Left cardiac atrium (tissue), 4 donors: ENCODE results near the gene NTRK2. TPM values are rescaled to one million over a fixed set of nuclear protein-coding genes. Genes with fewer than 3 reads are reported as not detected.
"Not testable (repeated sequence)": the region's sequence is repeated elsewhere in the genome, so short reads cannot be mapped to it uniquely, and the experiment has no call there.

ENCODE experiments used
- ATAC-seq, 2 donors: fragments of 200-7000 bp; cut with Tn5 transposase; one replicate each; pipeline ENCODE4 v1.9.1; 2020; ENCODE audit warnings: mild to moderate bottlenecking in 2 of 2, moderate library complexity in 2 of 2
- DNase-seq: peaks from one replicate; pipeline ENCODE4 v3.0.0-alpha.2; 2020
- intact Hi-C, 2 donors: fragments of 100-400 bp; cut with DNase I; formaldehyde crosslinking; loops; one replicate each; pipeline versions ENCODE4 v1.14.1 to v1.15.1; 2022 to 2023
- total RNA-seq, 2 donors: library from RNA; stranded (reverse); fragmentation: NEBNext Ultra II Directional; extraction: Animal tissue kit (Norgen Biotek cat#: 25700); gene quantifications; one replicate each; pipeline ENCODE4 v1.2.1, GENCODE V29; 2021
- donor health status: DM: no; HTN: yes; CAD: no.
- donor health status: DM: no; HTN: yes; CAD: no; lungs with severe emphysema.
- donor health status: DM: yes; HTN: yes; CAD: no.
- donor health status: Dilated cardiomyopathy.

The NTRK2 gene
- total RNA-seq, 2 donors from 2014 or later: 20.6 to 38.2 TPM

DNA sequence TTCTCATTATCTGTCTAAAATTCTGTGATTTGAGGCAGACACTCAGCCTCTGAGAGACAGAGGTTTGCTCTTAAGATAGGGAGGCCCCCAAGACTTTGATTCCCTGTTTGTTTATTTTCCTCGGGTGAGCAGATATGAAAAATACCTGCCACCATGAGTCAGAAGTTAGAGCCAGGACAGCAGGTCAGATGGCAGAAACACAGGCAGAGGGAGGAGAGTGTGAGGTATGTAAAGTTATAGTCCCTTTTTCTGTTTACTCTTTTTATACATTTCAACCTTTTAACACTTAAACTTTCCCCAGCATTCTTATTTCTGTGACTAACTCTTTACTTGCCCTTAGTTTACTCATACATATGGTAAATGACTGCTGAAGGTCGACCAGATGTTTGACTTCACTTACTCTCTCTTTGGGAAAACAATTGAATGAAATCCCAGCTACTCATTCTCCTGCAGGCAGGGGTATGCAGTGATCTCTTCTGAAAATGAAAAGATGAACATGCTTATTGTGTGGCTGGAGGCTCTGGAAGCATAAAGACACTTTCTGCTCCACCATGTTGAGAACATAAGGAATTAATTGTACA lies 383.8 kb downstream of the NTRK2 start:
- no peak for ATAC-seq
- intact Hi-C loops: no loop called here
- no peak for DNase-seq

DNA sequence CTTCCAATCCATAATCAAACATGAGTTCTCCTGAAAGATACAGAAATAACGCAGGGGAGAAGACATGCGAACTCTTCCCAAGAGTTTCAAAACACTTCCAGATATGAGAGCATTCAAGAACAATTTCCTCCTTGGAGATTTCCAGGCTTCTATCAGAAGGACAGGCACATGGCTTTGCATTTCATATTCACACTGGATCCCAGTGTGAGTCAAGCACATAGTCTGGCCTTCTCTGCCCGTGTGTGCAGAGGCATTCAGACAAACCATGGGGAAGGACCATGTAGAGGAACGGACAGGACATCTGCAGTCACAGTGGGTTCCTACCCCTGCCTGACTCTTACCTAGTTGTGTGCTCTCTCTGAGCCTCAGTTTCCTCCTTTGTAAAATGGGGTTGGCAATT lies 384.5 kb downstream of the NTRK2 start:
- DNase-seq (no peak), ATAC-seq (no peak)
- intact Hi-C loops: no loop called here

- intact Hi-C loops: no loop called here
- DNase-seq (no peak), ATAC-seq (no peak)
Measured at GRCh38 chr9:85055506-85056202, 386.1 kb downstream of the NTRK2 start.

- DNase-seq: no peak
- ATAC-seq: no peak
- intact Hi-C loops: no loop called here
Measured at GRCh38 chr9:85056203-85056572, 386.7 kb downstream of the NTRK2 start.

DNA sequence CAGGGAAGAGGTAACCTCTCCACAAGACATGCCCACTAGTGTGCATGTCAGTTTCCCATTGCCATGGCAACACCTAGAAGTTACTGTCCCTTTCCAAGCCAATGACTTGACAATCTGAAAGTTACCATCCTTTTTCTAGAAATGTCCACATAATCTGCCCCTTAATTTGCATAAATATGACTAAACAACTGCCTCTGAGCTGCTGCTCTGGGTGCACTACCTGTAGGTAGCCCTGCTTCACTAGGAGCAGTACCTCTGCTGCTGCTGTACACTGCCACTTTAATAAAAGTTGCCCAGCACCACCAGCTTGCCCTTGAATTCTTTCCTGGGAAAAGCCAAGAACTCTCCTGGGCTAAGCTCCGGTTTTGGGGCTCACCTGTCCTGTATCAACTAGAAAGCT lies 392.4 kb downstream of the NTRK2 start:
- DNase-seq (no peak), ATAC-seq (no peak)
- intact Hi-C loops: no loop called here

- intact Hi-C loops: no loop called here
- ATAC-seq (no peak), DNase-seq (no peak)
Measured at GRCh38 chr9:85062385-85063022, 393.0 kb downstream of the NTRK2 start.

- intact Hi-C loops: no loop called here
- ATAC-seq (no peak), DNase-seq (no peak)
Measured at GRCh38 chr9:85064811-85065371, 395.4 kb downstream of the NTRK2 start.

GRCh38 chr9:85067792-85068191 lies 398.3 kb downstream of the NTRK2 start:
- intact Hi-C loops: no loop called here
- ATAC-seq (no peak), DNase-seq (no peak)

GRCh38 chr9:85069421-85069820 lies 399.9 kb downstream of the NTRK2 start:
- DNase-seq, intact Hi-C loops: not testable (repeated sequence)
- ATAC-seq: peak in 1 of 2 donors; percentile 30
